ENCODE measurements around the gene SSH2. TPM values are rescaled to one million over a fixed set of nuclear protein-coding genes. Genes with fewer than 3 reads are reported as not detected.

SSH2 gene
- total RNA-seq, 1 donor from 2014 or later: 46.5 TPM

- Mint-ChIP-seq H3K4me3 (ENCODE audit: unreplicated experiment) (no peak overlapping the region), H3K36me3 (ENCODE audit: unreplicated experiment) (peaks cover 13% of the 10 kb centered on the region), H3K27ac (ENCODE audit: unreplicated experiment) (no peak overlapping the region), H3K27me3 (ENCODE audit: unreplicated experiment) (no peaks in the 10 kb centered on the region), H3K4me1 (ENCODE audit: low read depth, unreplicated experiment) (no peaks in the 10 kb centered on the region), H3K9me3 (ENCODE audit: unreplicated experiment) (no peaks in the 10 kb centered on the region)
- no peak for DNase-seq
- no peak for TF ChIP-seq CTCF (IDR thresholded peaks at IDR 0.05; ENCODE audit: partially characterized antibody, unreplicated experiment)
These were observed 296.1 kb downstream of the SSH2 start for GRCh38 chr17:29633886-29634285.

- Mint-ChIP-seq H3K4me1 (ENCODE audit: low read depth, unreplicated experiment) (no peaks in the 10 kb centered on the region), H3K9me3 (ENCODE audit: unreplicated experiment) (no peaks in the 10 kb centered on the region), H3K4me3 (ENCODE audit: unreplicated experiment) (no peak overlapping the region), H3K27ac (ENCODE audit: unreplicated experiment) (no peak overlapping the region), H3K36me3 (ENCODE audit: unreplicated experiment) (peaks cover 13% of the 10 kb centered on the region), H3K27me3 (ENCODE audit: unreplicated experiment) (no peaks in the 10 kb centered on the region)
- TF ChIP-seq CTCF (IDR thresholded peaks at IDR 0.05; ENCODE audit: partially characterized antibody, unreplicated experiment): no peak
- DNase-seq: no peak
These were observed 299.3 kb downstream of the SSH2 start for GRCh38 chr17:29630630-29631193.

GRCh38 chr17:29629839-29630238 lies 300.2 kb downstream of the SSH2 start:
- peaks cover 13% of the 10 kb centered on the region for H3K36me3 Mint-ChIP-seq (ENCODE audit: unreplicated experiment)
- no peaks in the 10 kb centered on the region for H3K4me1 Mint-ChIP-seq (ENCODE audit: low read depth, unreplicated experiment)
- no peak overlapping the region for H3K27ac Mint-ChIP-seq (ENCODE audit: unreplicated experiment)
- no peak for TF ChIP-seq CTCF (IDR thresholded peaks at IDR 0.05; ENCODE audit: partially characterized antibody, unreplicated experiment)
- H3K27me3 Mint-ChIP-seq (ENCODE audit: unreplicated experiment): no peaks in the 10 kb centered on the region
- no peak for DNase-seq
- H3K4me3 Mint-ChIP-seq (ENCODE audit: unreplicated experiment): no peak overlapping the region
- no peaks in the 10 kb centered on the region for H3K9me3 Mint-ChIP-seq (ENCODE audit: unreplicated experiment)

GRCh38 chr17:29628644-29629043 lies 301.4 kb downstream of the SSH2 start:
- no peaks in the 10 kb centered on the region for H3K4me1 Mint-ChIP-seq (ENCODE audit: low read depth, unreplicated experiment)
- H3K27ac Mint-ChIP-seq (ENCODE audit: unreplicated experiment): no peak overlapping the region
- TF ChIP-seq CTCF (IDR thresholded peaks at IDR 0.05; ENCODE audit: partially characterized antibody, unreplicated experiment): no peak
- peaks cover 13% of the 10 kb centered on the region for H3K36me3 Mint-ChIP-seq (ENCODE audit: unreplicated experiment)
- DNase-seq: no peak
- H3K9me3 Mint-ChIP-seq (ENCODE audit: unreplicated experiment): no peaks in the 10 kb centered on the region
- H3K4me3 Mint-ChIP-seq (ENCODE audit: unreplicated experiment): no peak overlapping the region
- H3K27me3 Mint-ChIP-seq (ENCODE audit: unreplicated experiment): peaks cover 3% of the 10 kb centered on the region

- no peaks in the 10 kb centered on the region for H3K4me1 Mint-ChIP-seq (ENCODE audit: low read depth, unreplicated experiment)
- H3K9me3 Mint-ChIP-seq (ENCODE audit: unreplicated experiment): no peaks in the 10 kb centered on the region
- no peak for DNase-seq
- H3K27me3 Mint-ChIP-seq (ENCODE audit: unreplicated experiment): peaks cover 4% of the 10 kb centered on the region
- H3K27ac Mint-ChIP-seq (ENCODE audit: unreplicated experiment): no peak overlapping the region
- H3K4me3 Mint-ChIP-seq (ENCODE audit: unreplicated experiment): no peak overlapping the region
- peaks cover 13% of the 10 kb centered on the region for H3K36me3 Mint-ChIP-seq (ENCODE audit: unreplicated experiment)
- no peak for TF ChIP-seq CTCF (IDR thresholded peaks at IDR 0.05; ENCODE audit: partially characterized antibody, unreplicated experiment)
These were observed 302.1 kb downstream of the SSH2 start for GRCh38 chr17:29627951-29628350.
